Activated CD4-positive, alpha-beta memory T cell treated with anti-CD3 and anti-CD28 coated beads for 36 hours (primary cell): ENCODE results near the gene WNT1. TPM values are rescaled to one million over a fixed set of nuclear protein-coding genes. Genes with fewer than 3 reads are reported as not detected.
A peak's percentile ranks its signal among the peaks of the same experiment; 100 is the strongest.

Experiments used
- CTCF ChIA-PET: fragments of 350-600 bp; sonication (Branson Sonifier 250); formaldehyde crosslinking; loops from one replicate; lab custom pipeline; 2021; ENCODE audit warnings: antibody characterized with exemption, inconsistent platforms; lab: Charles Lee
- POLR2A ChIA-PET: fragments of 350-600 bp; sonication (Branson Sonifier 250); formaldehyde crosslinking; loops from one replicate; lab custom pipeline; 2021; ENCODE audit warnings: antibody characterized with exemption; lab: Charles Lee
- DNase-seq: peaks from one replicate; pipeline ENCODE4 v3.0.0-alpha.2; 2020
- H3K27ac Mint-ChIP-seq: one replicate; pipeline ENCODE4 v1.8.0; 2021; ENCODE audit warnings: mixed read lengths
- H3K27me3 Mint-ChIP-seq: one replicate; pipeline ENCODE4 v1.8.0; 2021; ENCODE audit warnings: mixed read lengths
- H3K36me3 Mint-ChIP-seq: one replicate; pipeline ENCODE4 v1.8.0; 2021; ENCODE audit warnings: mixed read lengths
- H3K4me1 Mint-ChIP-seq: one replicate; pipeline ENCODE4 v1.8.0; 2021; ENCODE audit warnings: low read depth, mixed read lengths
- H3K4me3 Mint-ChIP-seq: one replicate; pipeline ENCODE4 v1.8.0; 2021; ENCODE audit warnings: mild to moderate bottlenecking, mixed read lengths
- H3K9me3 Mint-ChIP-seq: one replicate; pipeline ENCODE4 v1.8.0; 2021; ENCODE audit warnings: mixed read lengths
- intact Hi-C: fragments of 100-400 bp; cut with micrococcal nuclease; formaldehyde crosslinking; loops from one replicate; pipeline ENCODE4 v1.15.1; 2023
- total RNA-seq, 2 experiments: library from RNA; stranded (reverse); gene quantifications; one replicate each; pipeline ENCODE4 v1.2.3, GENCODE V29; 2021

The WNT1 gene
- total RNA-seq, 2 experiments from 2014 or later = not detected

GRCh38 chr12:48961331-48961730 lies 16.8 kb upstream of the WNT1 start:
- Mint-ChIP-seq H3K27me3 (no peaks in the 10 kb centered on the region), H3K36me3 (peaks cover under 1% of the 10 kb centered on the region), H3K27ac (no peak overlapping the region), H3K4me3 (no peak overlapping the region), H3K4me1 (peaks cover 7% of the 10 kb centered on the region), H3K9me3 (no peaks in the 10 kb centered on the region)
- CTCF ChIA-PET = interaction anchor here (1.5 to 15.5 kb wide), 2 partner anchors 21 to 108 kb away, joined by 3 to 202 read pairs; partner anchors contain the start of gene WNT1
- DNase-seq = no peak
- intact Hi-C loops = no loop called here
- POLR2A ChIA-PET = no interaction called here

GRCh38 chr12:48961801-48962200 lies 16.3 kb upstream of the WNT1 start:
- Mint-ChIP-seq H3K4me3 (no peak overlapping the region), H3K36me3 (no peaks in the 10 kb centered on the region), H3K4me1 (peaks cover 5% of the 10 kb centered on the region), H3K27ac (no peak overlapping the region), H3K27me3 (no peaks in the 10 kb centered on the region), H3K9me3 (no peaks in the 10 kb centered on the region)
- ChIA-PET CTCF (interaction anchor here (15.5 kb wide), 1 partner anchor 21 kb away, joined by 202 read pairs; the partner anchor contains the start of gene WNT1), POLR2A (no interaction called here)
- DNase-seq = no peak
- intact Hi-C loops = no loop called here

GRCh38 chr12:48965298-48965838 lies 12.8 kb upstream of the WNT1 start:
- Mint-ChIP-seq H3K36me3 (no peaks in the 10 kb centered on the region), H3K4me3 (no peak overlapping the region), H3K27ac (no peak overlapping the region), H3K9me3 (no peaks in the 10 kb centered on the region), H3K4me1 (peaks cover 14% of the 10 kb centered on the region), H3K27me3 (peaks cover 4% of the 10 kb centered on the region)
- no peak for DNase-seq
- ChIA-PET CTCF (interaction anchor here (0.7 to 15.5 kb wide), 2 partner anchors 17 to 75 kb away, joined by 3 to 202 read pairs; partner anchors contain the start of gene WNT1), POLR2A (interaction anchor here (1.1 kb wide), 1 partner anchor 8 kb away, joined by 3 read pairs; the partner anchor contains the start of gene ARF3)
- intact Hi-C loops = no loop called here

GRCh38 chr12:48966177-48966895 lies 11.8 kb upstream of the WNT1 start:
- POLR2A ChIA-PET = interaction anchor here (1.1 kb wide), 1 partner anchor 9 kb away, joined by 3 read pairs; the partner anchor contains the start of gene ARF3
- Mint-ChIP-seq H3K4me1 (peaks cover 24% of the 10 kb centered on the region), H3K27ac (no peak overlapping the region), H3K9me3 (no peaks in the 10 kb centered on the region), H3K4me3 (no peak overlapping the region), H3K36me3 (no peaks in the 10 kb centered on the region), H3K27me3 (peaks cover 13% of the 10 kb centered on the region)
- DNase-seq = no peak
- intact Hi-C loops = no loop called here
- CTCF ChIA-PET = interaction anchor here (0.8 to 15.5 kb wide), 3 partner anchors 16 to 77 kb away, joined by 3 to 202 read pairs (median 3); partner anchors contain the start of gene WNT1

- no peak for DNase-seq
- no peak overlapping the region for H3K27ac Mint-ChIP-seq
- ChIA-PET POLR2A (interaction anchor here (0.7 to 1.4 kb wide), 2 partner anchors 11 to 116 kb away, joined by 4 to 6 read pairs; partner anchors contain the start of genes ARF3 and DDX23), CTCF (interaction anchor here (0.8 to 15.5 kb wide), 4 partner anchors 9 to 24 kb away, joined by 3 to 202 read pairs (median 5); partner anchors contain the start of genes ARF3 and WNT1)
- peaks cover 28% of the 10 kb centered on the region for H3K27me3 Mint-ChIP-seq
- no peaks in the 10 kb centered on the region for H3K9me3 Mint-ChIP-seq
- H3K4me3 Mint-ChIP-seq = no peak overlapping the region
- intact Hi-C loops = no loop called here
- H3K4me1 Mint-ChIP-seq = peaks cover 37% of the 10 kb centered on the region
- H3K36me3 Mint-ChIP-seq = no peaks in the 10 kb centered on the region
Measured at GRCh38 chr12:48967991-48968390, 10.1 kb upstream of the WNT1 start.

- no peaks in the 10 kb centered on the region for H3K36me3 Mint-ChIP-seq
- intact Hi-C loops = no loop called here
- CTCF ChIA-PET = interaction anchor here (0.8 to 15.5 kb wide), 6 partner anchors 10 to 120 kb away, joined by 3 to 202 read pairs (median 6); partner anchors contain the start of genes ARF3 and WNT1
- no peak for DNase-seq
- no peak overlapping the region for H3K4me3 Mint-ChIP-seq
- H3K4me1 Mint-ChIP-seq = peaks cover 37% of the 10 kb centered on the region
- no peak overlapping the region for H3K27ac Mint-ChIP-seq
- H3K9me3 Mint-ChIP-seq = no peaks in the 10 kb centered on the region
- POLR2A ChIA-PET = interaction anchor here (0.7 to 1.5 kb wide), 3 partner anchors 11 to 116 kb away, joined by 3 to 6 read pairs (median 4); partner anchors contain the start of genes ARF3 and DDX23
- H3K27me3 Mint-ChIP-seq = peaks cover 33% of the 10 kb centered on the region
Measured at GRCh38 chr12:48968467-48968866, 9.7 kb upstream of the WNT1 start.

GRCh38 chr12:48969160-48969771 lies 8.9 kb upstream of the WNT1 start:
- no peaks in the 10 kb centered on the region for H3K36me3 Mint-ChIP-seq
- H3K27me3 Mint-ChIP-seq = peaks cover 36% of the 10 kb centered on the region
- H3K4me3 Mint-ChIP-seq = no peak overlapping the region
- intact Hi-C loops = no loop called here
- no peak for DNase-seq
- no peak overlapping the region for H3K27ac Mint-ChIP-seq
- CTCF ChIA-PET = interaction anchor here (0.6 to 15.5 kb wide), 8 partner anchors 12 to 624 kb away, joined by 3 to 202 read pairs (median 6); partner anchors contain the start of genes ARF3 and WNT1
- H3K9me3 Mint-ChIP-seq = no peaks in the 10 kb centered on the region
- peaks cover 37% of the 10 kb centered on the region for H3K4me1 Mint-ChIP-seq
- POLR2A ChIA-PET = interaction anchor here (1.0 to 1.5 kb wide), 4 partner anchors 10 to 17 kb away, joined by 3 to 6 read pairs (median 3); partner anchors contain the start of gene ARF3

GRCh38 chr12:48969833-48970701 lies 8.1 kb upstream of the WNT1 start:
- DNase-seq = peak; percentile 49
- no peak overlapping the region for H3K27ac Mint-ChIP-seq
- no peak overlapping the region for H3K4me3 Mint-ChIP-seq
- intact Hi-C loops = no loop called here
- H3K36me3 Mint-ChIP-seq = no peaks in the 10 kb centered on the region
- H3K4me1 Mint-ChIP-seq = peaks cover 37% of the 10 kb centered on the region
- ChIA-PET CTCF (interaction anchor here (1.3 to 15.5 kb wide), 5 partner anchors 12 to 118 kb away, joined by 4 to 202 read pairs (median 7); partner anchors contain the start of gene WNT1), POLR2A (interaction anchor here (1.0 to 1.5 kb wide), 3 partner anchors 10 to 18 kb away, joined by 3 read pairs; no protein-coding TSS in a partner anchor)
- H3K9me3 Mint-ChIP-seq = no peaks in the 10 kb centered on the region
- H3K27me3 Mint-ChIP-seq = peaks cover 40% of the 10 kb centered on the region

GRCh38 chr12:48970702-48971334 lies 7.3 kb upstream of the WNT1 start:
- no peak overlapping the region for H3K27ac Mint-ChIP-seq
- POLR2A ChIA-PET = no interaction called here
- intact Hi-C loops = loop anchor here (1.0 kb wide), 1 partner anchor 14 kb away; the partner anchor contains the start of gene ARF3
- H3K9me3 Mint-ChIP-seq = no peaks in the 10 kb centered on the region
- no peak overlapping the region for H3K4me3 Mint-ChIP-seq
- peaks cover 37% of the 10 kb centered on the region for H3K4me1 Mint-ChIP-seq
- H3K27me3 Mint-ChIP-seq = peaks cover 42% of the 10 kb centered on the region
- CTCF ChIA-PET = interaction anchor here (2.3 to 15.5 kb wide), 3 partner anchors 12 to 118 kb away, joined by 5 to 202 read pairs (median 9); partner anchors contain the start of gene WNT1
- no peaks in the 10 kb centered on the region for H3K36me3 Mint-ChIP-seq
- DNase-seq = no peak

- ChIA-PET CTCF (interaction anchor here (1.6 to 15.5 kb wide), 3 partner anchors 10 to 120 kb away, joined by 5 to 202 read pairs (median 7); partner anchors contain the start of genes DDX23 and WNT1), POLR2A (interaction anchor here (1.1 kb wide), 1 partner anchor 25 kb away, joined by 3 read pairs; no protein-coding TSS in a partner anchor)
- peaks cover 44% of the 10 kb centered on the region for H3K4me1 Mint-ChIP-seq
- no peaks in the 10 kb centered on the region for H3K36me3 Mint-ChIP-seq
- H3K27me3 Mint-ChIP-seq = peaks cover 47% of the 10 kb centered on the region
- intact Hi-C loops = no loop called here
- no peaks in the 10 kb centered on the region for H3K9me3 Mint-ChIP-seq
- no peak overlapping the region for H3K4me3 Mint-ChIP-seq
- H3K27ac Mint-ChIP-seq = no peak overlapping the region
- DNase-seq = peak; percentile 68
Measured at GRCh38 chr12:48972213-48972951, 5.7 kb upstream of the WNT1 start.
